Measurements from ENCODE around the gene FILIP1L. TPM values are rescaled to one million over a fixed set of nuclear protein-coding genes. Genes with fewer than 3 reads are reported as not detected.

FILIP1L gene
- total RNA-seq, 1 donor from 2014 or later: 19.1 TPM

- Mint-ChIP-seq H3K27me3 (ENCODE audit: unreplicated experiment) (no peaks in the 10 kb centered on the region), H3K4me3 (ENCODE audit: unreplicated experiment) (no peak overlapping the region), H3K27ac (ENCODE audit: unreplicated experiment) (no peak overlapping the region), H3K36me3 (ENCODE audit: low read depth, unreplicated experiment) (peaks cover 3% of the 10 kb centered on the region), H3K9me3 (ENCODE audit: unreplicated experiment) (no peaks in the 10 kb centered on the region), H3K4me1 (ENCODE audit: unreplicated experiment) (peaks cover 33% of the 10 kb centered on the region)
- no peak for TF ChIP-seq CTCF (IDR thresholded peaks at IDR 0.05; ENCODE audit: unreplicated experiment)
- DNase-seq (ENCODE audit: low spot score): no peak
Observed at GRCh38 chr3:100120693-100121092, 6.4 kb upstream of the FILIP1L start.

GRCh38 chr3:100120012-100120411 lies 5.7 kb upstream of the FILIP1L start:
- Mint-ChIP-seq H3K9me3 (ENCODE audit: unreplicated experiment) (no peaks in the 10 kb centered on the region), H3K36me3 (ENCODE audit: low read depth, unreplicated experiment) (peaks cover 3% of the 10 kb centered on the region), H3K27me3 (ENCODE audit: unreplicated experiment) (no peaks in the 10 kb centered on the region), H3K27ac (ENCODE audit: unreplicated experiment) (no peak overlapping the region), H3K4me3 (ENCODE audit: unreplicated experiment) (no peak overlapping the region), H3K4me1 (ENCODE audit: unreplicated experiment) (peaks cover 26% of the 10 kb centered on the region)
- DNase-seq (ENCODE audit: low spot score): no peak
- TF ChIP-seq CTCF (IDR thresholded peaks at IDR 0.05; ENCODE audit: unreplicated experiment): no peak

DNA sequence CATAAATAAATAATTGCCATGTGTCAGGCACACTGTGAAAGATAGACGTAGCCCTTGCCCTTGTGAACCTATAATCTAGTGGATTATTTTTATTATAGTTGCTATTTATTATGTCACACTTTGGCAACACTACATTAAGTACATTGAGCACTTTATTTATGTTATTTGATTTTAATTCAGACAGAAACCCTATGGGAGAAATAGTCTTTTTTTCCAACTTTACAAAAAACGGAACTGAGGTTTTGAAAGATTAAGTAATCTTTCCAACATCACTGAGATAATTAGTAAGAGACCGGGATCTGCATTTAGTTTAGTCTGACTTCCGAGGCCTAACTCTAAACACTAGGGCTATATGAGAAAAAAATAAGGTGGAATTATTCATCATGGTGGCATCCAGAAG lies 2.8 kb upstream of the FILIP1L start:
- Mint-ChIP-seq H3K36me3 (ENCODE audit: low read depth, unreplicated experiment) (no peaks in the 10 kb centered on the region), H3K4me3 (ENCODE audit: unreplicated experiment) (no peak overlapping the region), H3K27me3 (ENCODE audit: unreplicated experiment) (no peaks in the 10 kb centered on the region), H3K9me3 (ENCODE audit: unreplicated experiment) (no peaks in the 10 kb centered on the region), H3K4me1 (ENCODE audit: unreplicated experiment) (no peaks in the 10 kb centered on the region), H3K27ac (ENCODE audit: unreplicated experiment) (no peak overlapping the region)
- TF ChIP-seq CTCF (IDR thresholded peaks at IDR 0.05; ENCODE audit: unreplicated experiment): no peak
- no peak for DNase-seq (ENCODE audit: low spot score)

- no peak overlapping the region for H3K4me3 Mint-ChIP-seq (ENCODE audit: unreplicated experiment)
- no peaks in the 10 kb centered on the region for H3K9me3 Mint-ChIP-seq (ENCODE audit: unreplicated experiment)
- no peak for DNase-seq (ENCODE audit: low spot score)
- H3K4me1 Mint-ChIP-seq (ENCODE audit: unreplicated experiment): peaks cover 3% of the 10 kb centered on the region
- no peaks in the 10 kb centered on the region for H3K27me3 Mint-ChIP-seq (ENCODE audit: unreplicated experiment)
- no peak for TF ChIP-seq CTCF (IDR thresholded peaks at IDR 0.05; ENCODE audit: unreplicated experiment)
- no peaks in the 10 kb centered on the region for H3K36me3 Mint-ChIP-seq (ENCODE audit: low read depth, unreplicated experiment)
- H3K27ac Mint-ChIP-seq (ENCODE audit: unreplicated experiment): no peak overlapping the region
Observed at GRCh38 chr3:100113723-100114412, 433 bp downstream of the FILIP1L start.

- TF ChIP-seq CTCF (IDR thresholded peaks at IDR 0.05; ENCODE audit: unreplicated experiment): no peak
- no peak for DNase-seq (ENCODE audit: low spot score)
- no peaks in the 10 kb centered on the region for H3K27me3 Mint-ChIP-seq (ENCODE audit: unreplicated experiment)
Observed at GRCh38 chr3:100111728-100112127, 2.6 kb downstream of the FILIP1L start.

More at GRCh38 chr3:100111728-100112127, 2.6 kb downstream of the FILIP1L start:
- Mint-ChIP-seq H3K4me1 (ENCODE audit: unreplicated experiment) (peaks cover 3% of the 10 kb centered on the region), H3K36me3 (ENCODE audit: low read depth, unreplicated experiment) (no peaks in the 10 kb centered on the region), H3K9me3 (ENCODE audit: unreplicated experiment) (no peaks in the 10 kb centered on the region), H3K4me3 (ENCODE audit: unreplicated experiment) (no peak overlapping the region), H3K27ac (ENCODE audit: unreplicated experiment) (no peak overlapping the region)

Measured in endothelial cell (in vitro differentiated cells).